ENCODE measurements around the gene MLH1. TPM values are rescaled to one million over a fixed set of nuclear protein-coding genes. Genes with fewer than 3 reads are reported as not detected.

The MLH1 gene
- 10 to 100 TPM; 19.4 to 38.0 (median 27.8) TPM for total RNA-seq

DNA sequence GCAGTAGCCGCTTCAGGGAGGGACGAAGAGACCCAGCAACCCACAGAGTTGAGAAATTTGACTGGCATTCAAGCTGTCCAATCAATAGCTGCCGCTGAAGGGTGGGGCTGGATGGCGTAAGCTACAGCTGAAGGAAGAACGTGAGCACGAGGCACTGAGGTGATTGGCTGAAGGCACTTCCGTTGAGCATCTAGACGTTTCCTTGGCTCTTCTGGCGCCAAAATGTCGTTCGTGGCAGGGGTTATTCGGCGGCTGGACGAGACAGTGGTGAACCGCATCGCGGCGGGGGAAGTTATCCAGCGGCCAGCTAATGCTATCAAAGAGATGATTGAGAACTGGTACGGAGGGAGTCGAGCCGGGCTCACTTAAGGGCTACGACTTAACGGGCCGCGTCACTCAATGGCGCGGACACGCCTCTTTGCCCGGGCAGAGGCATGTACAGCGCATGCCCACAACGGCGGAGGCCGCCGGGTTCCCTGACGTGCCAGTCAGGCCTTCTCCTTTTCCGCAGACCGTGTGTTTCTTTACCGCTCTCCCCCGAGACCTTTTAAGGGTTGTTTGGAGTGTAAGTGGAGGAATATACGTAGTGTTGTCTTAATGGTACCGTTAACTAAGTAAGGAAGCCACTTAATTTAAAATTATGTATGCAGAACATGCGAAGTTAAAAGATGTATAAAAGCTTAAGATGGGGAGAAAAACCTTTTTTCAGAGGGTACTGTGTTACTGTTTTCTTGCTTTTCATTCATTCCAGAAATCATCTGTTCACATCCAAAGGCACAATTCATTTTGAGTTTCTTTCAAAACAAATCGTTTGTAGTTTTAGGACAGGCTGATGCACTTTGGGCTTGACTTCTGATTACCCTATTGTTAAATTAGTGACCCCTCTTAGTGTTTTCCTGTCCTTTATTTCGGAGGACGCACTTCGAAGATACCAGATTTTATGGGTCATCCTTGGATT lies at the start of gene MLH1:
MLH1 (plus strand) TSS at position 193 of the 958 bp plus-strand sequence; CDS start at position 223, 30 bp downstream.
- peaks cover 0 to 10% (median 3%) of the 10 kb centered on the region in 4 donors for H3K36me3 ChIP-seq
- intact Hi-C loops (cut with DNase I; ENCODE audit: low total_unique reads) (no loop called here), in situ Hi-C loops (cut with MboI; ENCODE audit: low pct_ligation_motif_present in 1 of 4, low pct_unique_long_range_greater_than_20kb in 1 of 4, low sequenced_read_pairs in 3 of 4) (no loop called here)
- peak within 1 kb of the TSS; percentile 95 to 100 (median 98) for H3K27ac ChIP-seq
- no peaks in the 10 kb centered on the region for H3K9me3 ChIP-seq
- 0 to 1% methylated on average over 10 to 39 of the region's 47 CpGs for WGBS, 2 donors (ENCODE audit: low coverage in 1 of 2)
- H3K4me3 ChIP-seq = peak within 1 kb of the TSS; percentile 58 to 80 (median 66)
- H3K27me3 ChIP-seq = no peaks in the 10 kb centered on the region
- peak; percentile 100 for DNase-seq
- peaks cover 27 to 48% (median 40%) of the 10 kb centered on the region in 4 donors for H3K4me1 ChIP-seq
- TF ChIP-seq POLR2A (IDR thresholded peaks at IDR 0.05) (peak; percentile 68), POLR2AphosphoS5 (IDR thresholded peaks at IDR 0.05) (peak; percentile 66 to 84 (median 81))
- TF ChIP-seq, protein P1, sequence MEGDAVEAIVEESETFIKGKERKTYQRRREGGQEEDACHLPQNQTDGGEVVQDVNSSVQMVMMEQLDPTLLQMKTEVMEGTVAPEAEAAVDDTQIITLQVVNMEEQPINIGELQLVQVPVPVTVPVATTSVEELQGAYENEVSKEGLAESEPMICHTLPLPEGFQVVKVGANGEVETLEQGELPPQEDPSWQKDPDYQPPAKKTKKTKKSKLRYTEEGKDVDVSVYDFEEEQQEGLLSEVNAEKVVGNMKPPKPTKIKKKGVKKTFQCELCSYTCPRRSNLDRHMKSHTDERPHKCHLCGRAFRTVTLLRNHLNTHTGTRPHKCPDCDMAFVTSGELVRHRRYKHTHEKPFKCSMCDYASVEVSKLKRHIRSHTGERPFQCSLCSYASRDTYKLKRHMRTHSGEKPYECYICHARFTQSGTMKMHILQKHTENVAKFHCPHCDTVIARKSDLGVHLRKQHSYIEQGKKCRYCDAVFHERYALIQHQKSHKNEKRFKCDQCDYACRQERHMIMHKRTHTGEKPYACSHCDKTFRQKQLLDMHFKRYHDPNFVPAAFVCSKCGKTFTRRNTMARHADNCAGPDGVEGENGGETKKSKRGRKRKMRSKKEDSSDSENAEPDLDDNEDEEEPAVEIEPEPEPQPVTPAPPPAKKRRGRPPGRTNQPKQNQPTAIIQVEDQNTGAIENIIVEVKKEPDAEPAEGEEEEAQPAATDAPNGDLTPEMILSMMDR (IDR thresholded peaks at IDR 0.05) = no peak

GRCh38 chr3:36943601-36944000 lies 49.7 kb upstream of the MLH1 start:
- in situ Hi-C loops (cut with MboI; ENCODE audit: low pct_ligation_motif_present in 1 of 4, low pct_unique_long_range_greater_than_20kb in 1 of 4, low sequenced_read_pairs in 3 of 4) = no loop called here
- Histone ChIP-seq H3K36me3 (no peaks in the 10 kb centered on the region), H3K9me3 (peaks cover 7 to 10% of the 10 kb centered on the region in 2 donors), H3K27ac (peak overlapping the region; percentile 72 to 82 (median 76)), H3K4me3 (peak overlapping the region; percentile 43 to 87 (median 70)), H3K4me1 (peaks cover 0 to 31% (median 21%) of the 10 kb centered on the region in 4 donors), H3K27me3 (no peaks in the 10 kb centered on the region)
- WGBS, 2 donors (ENCODE audit: low coverage in 1 of 2) = 17 to 37% methylated on average over 1 to 10 of the region's 10 CpGs
- TF ChIP-seq POLR2A (IDR thresholded peaks at IDR 0.05) (no peak), POLR2AphosphoS5 (IDR thresholded peaks at IDR 0.05) (no peak), EP300 (IDR thresholded peaks at IDR 0.05; ENCODE audit: low read depth) (no peak)
- TF ChIP-seq, protein P1 (IDR thresholded peaks at IDR 0.05) = no peak
- intact Hi-C loops (cut with DNase I; ENCODE audit: low total_unique reads) = no loop called here
- DNase-seq = no peak

GRCh38 chr3:36944012-36944640 lies 49.2 kb upstream of the MLH1 start:
- in situ Hi-C loops (cut with MboI; ENCODE audit: low pct_ligation_motif_present in 1 of 4, low pct_unique_long_range_greater_than_20kb in 1 of 4, low sequenced_read_pairs in 3 of 4) = no loop called here

More at GRCh38 chr3:36944012-36944640, 49.2 kb upstream of the MLH1 start:
- TF ChIP-seq POLR2AphosphoS5 (IDR thresholded peaks at IDR 0.05) (peak in 2 of 3 donors; percentile 13 to 16), EP300 (IDR thresholded peaks at IDR 0.05; ENCODE audit: low read depth) (no peak)
- TF ChIP-seq, protein P1 (IDR thresholded peaks at IDR 0.05) = peak in 1 of 5 experiments; percentile 7
- Histone ChIP-seq H3K9me3 (peaks cover 7 to 10% of the 10 kb centered on the region in 2 donors), H3K27me3 (no peaks in the 10 kb centered on the region), H3K4me3 (peak overlapping the region; percentile 43 to 87 (median 70)), H3K27ac (peak overlapping the region; percentile 72 to 82 (median 76)), H3K4me1 (peaks cover 0 to 27% (median 21%) of the 10 kb centered on the region in 4 donors), H3K36me3 (no peaks in the 10 kb centered on the region)
- WGBS, 2 donors (ENCODE audit: low coverage in 1 of 2) = 0 to 1% methylated on average over 10 to 31 of the region's 56 CpGs
- intact Hi-C loops (cut with DNase I; ENCODE audit: low total_unique reads) = no loop called here
- peak; percentile 57 for DNase-seq

Measured in transverse colon (tissue), 4 donors.